ENCODE measurements around the gene CUTC. TPM values are rescaled to one million over a fixed set of nuclear protein-coding genes. Genes with fewer than 3 reads are reported as not detected.

CUTC gene
- total and polyA plus RNA-seq, 2 donors (not counting 3 experiments of a cell fraction or from before 2014, with no cell fraction given): 20.4 to 23.1 TPM

DNA sequence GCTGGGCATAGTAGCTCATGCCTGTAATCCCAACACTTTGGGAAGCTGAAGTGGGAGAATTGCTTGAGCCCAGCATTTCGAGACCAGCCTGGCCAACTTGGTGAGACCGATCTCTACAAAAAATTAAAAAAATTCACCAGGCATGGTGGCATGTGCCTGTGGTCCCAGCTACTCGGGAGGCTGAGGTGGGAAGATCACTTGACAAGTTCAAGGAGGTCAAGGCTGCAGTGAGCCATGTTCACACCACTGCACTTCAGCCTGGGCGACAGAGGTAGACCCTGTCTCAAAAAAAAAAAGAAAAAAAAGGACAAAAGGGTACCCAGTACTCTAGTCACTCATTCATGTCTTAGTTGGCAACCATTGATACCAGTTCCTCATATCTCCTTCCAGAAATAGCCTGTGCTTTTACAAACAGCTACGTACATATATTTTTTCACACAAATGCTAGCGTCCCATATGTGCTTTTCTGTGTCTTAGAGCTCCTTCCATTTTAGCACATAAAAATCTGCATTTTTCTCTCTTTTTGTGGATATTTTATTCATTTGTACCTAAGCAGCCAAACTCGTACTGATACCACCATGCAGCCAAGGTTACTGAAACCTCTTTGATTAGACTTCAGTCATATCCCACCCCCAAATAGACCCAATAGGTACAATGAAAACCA, 55.9 kb downstream of the CUTC start:
- H3K9me3 ChIP-seq (replicated peaks; ENCODE audit: control insufficient read depth, insufficient read depth, low read length): no peaks in the 10 kb centered on the region
- no TSS peak for BruUV-seq (replicated peaks)
- ChIA-PET POLR2A (no interaction called here), CTCF (no interaction called here)
- no peaks in the 10 kb centered on the region for H3K36me3 ChIP-seq (ENCODE audit: control insufficient read depth in 2 of 2, extremely low read depth in 1 of 2, insufficient read depth in 2 of 2, low read length in 2 of 2)
- H3K9me1 ChIP-seq (replicated peaks; ENCODE audit: control insufficient read depth, extremely low read depth, insufficient read depth, low read length): no peaks in the 10 kb centered on the region
- TF ChIP-seq POLR2A (IDR thresholded peaks at IDR 0.05; ENCODE audit: low read depth, low read length): no peak
- TF ChIP-seq, protein P1, sequence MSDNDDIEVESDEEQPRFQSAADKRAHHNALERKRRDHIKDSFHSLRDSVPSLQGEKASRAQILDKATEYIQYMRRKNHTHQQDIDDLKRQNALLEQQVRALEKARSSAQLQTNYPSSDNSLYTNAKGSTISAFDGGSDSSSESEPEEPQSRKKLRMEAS (IDR thresholded peaks at IDR 0.05; ENCODE audit: insufficient read depth, insufficient read length): no peak
- no peak for TF ChIP-seq GATA2 (IDR thresholded peaks at IDR 0.05; ENCODE audit: insufficient read depth, insufficient read length, low read depth, low read length)
- no peak for TF ChIP-seq POLR2AphosphoS5 (IDR thresholded peaks at IDR 0.05; ENCODE audit: insufficient read depth, low read depth, low read length)
- no peak for TF ChIP-seq MYC (IDR thresholded peaks at IDR 0.05; ENCODE audit: low read depth, low read length)
- TF ChIP-seq, protein P2, sequence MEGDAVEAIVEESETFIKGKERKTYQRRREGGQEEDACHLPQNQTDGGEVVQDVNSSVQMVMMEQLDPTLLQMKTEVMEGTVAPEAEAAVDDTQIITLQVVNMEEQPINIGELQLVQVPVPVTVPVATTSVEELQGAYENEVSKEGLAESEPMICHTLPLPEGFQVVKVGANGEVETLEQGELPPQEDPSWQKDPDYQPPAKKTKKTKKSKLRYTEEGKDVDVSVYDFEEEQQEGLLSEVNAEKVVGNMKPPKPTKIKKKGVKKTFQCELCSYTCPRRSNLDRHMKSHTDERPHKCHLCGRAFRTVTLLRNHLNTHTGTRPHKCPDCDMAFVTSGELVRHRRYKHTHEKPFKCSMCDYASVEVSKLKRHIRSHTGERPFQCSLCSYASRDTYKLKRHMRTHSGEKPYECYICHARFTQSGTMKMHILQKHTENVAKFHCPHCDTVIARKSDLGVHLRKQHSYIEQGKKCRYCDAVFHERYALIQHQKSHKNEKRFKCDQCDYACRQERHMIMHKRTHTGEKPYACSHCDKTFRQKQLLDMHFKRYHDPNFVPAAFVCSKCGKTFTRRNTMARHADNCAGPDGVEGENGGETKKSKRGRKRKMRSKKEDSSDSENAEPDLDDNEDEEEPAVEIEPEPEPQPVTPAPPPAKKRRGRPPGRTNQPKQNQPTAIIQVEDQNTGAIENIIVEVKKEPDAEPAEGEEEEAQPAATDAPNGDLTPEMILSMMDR (IDR thresholded peaks at IDR 0.05; ENCODE audit: extremely low read depth in 1 of 2, insufficient read depth in 1 of 2, low read depth in 1 of 2, low read length in 2 of 2): no peak
- no peak for TF ChIP-seq FOS (IDR thresholded peaks at IDR 0.05; ENCODE audit: borderline replicate concordance, insufficient read depth, low read length)
- TF ChIP-seq JUN (IDR thresholded peaks at IDR 0.05; ENCODE audit: borderline replicate concordance, insufficient read depth, insufficient read length, low read depth): no peak
- TF ChIP-seq EZH2 (IDR thresholded peaks at IDR 0.05; ENCODE audit: borderline replicate concordance, low read depth, low read length, severe bottlenecking): no peak
- dilution Hi-C loops (cut with MboI; ENCODE audit: extremely low pct_ligation_motif_present, low sequenced_read_pairs) (no loop called here), intact Hi-C loops (cut with micrococcal nuclease) (no loop called here)
- H3K4me1 ChIP-seq (ENCODE audit: control insufficient read depth, extremely low read depth, insufficient read depth, low read length): peaks cover 11% of the 10 kb centered on the region
- H3K4me3 ChIP-seq (replicated peaks in 1 of 3; ENCODE audit: insufficient read depth in 1 of 3, low read depth in 1 of 3, low read length in 3 of 3): no peak overlapping the region
- no peak overlapping the region for H3K9ac ChIP-seq (replicated peaks; ENCODE audit: extremely low read depth, insufficient read depth, low read length)
- H4K20me1 ChIP-seq (replicated peaks; ENCODE audit: control insufficient read depth, extremely low read depth, insufficient read depth, low read length): no peaks in the 10 kb centered on the region
- no peak overlapping the region for H3K27ac ChIP-seq (ENCODE audit: insufficient read depth, low read depth, low read length)
- FAIRE-seq: no peak
- H3K27me3 ChIP-seq (ENCODE audit: control insufficient read depth in 2 of 2, insufficient read depth in 2 of 2, low read length in 2 of 2): no peaks in the 10 kb centered on the region
- no peak for DNase-seq (ENCODE audit: low read depth, low spot score)
- no peak overlapping the region for H2AFZ ChIP-seq (ENCODE audit: low read depth, low read length)
- H3K4me2 ChIP-seq (ENCODE audit: insufficient read depth, low read length): no peak overlapping the region
- no peaks in the 10 kb centered on the region for H3K79me2 ChIP-seq (ENCODE audit: control insufficient read depth, insufficient read depth, low read length)
